Hepatocyte (in vitro differentiated cells): ENCODE measurements around the gene FABP7. TPM values are rescaled to one million over a fixed set of nuclear protein-coding genes. Genes with fewer than 3 reads are reported as not detected.

Source experiments
- DNase-seq: peaks from one replicate; pipeline ENCODE4 v3.0.0-alpha.2; 2016; ENCODE audit warnings: low spot score
- H2AFZ ChIP-seq: fragments of 200-600 bp; sonication (generic); 2 replicates; pipeline ENCODE4 v1.6.0; 2016; ENCODE audit warnings: antibody characterized with exemption, mild to moderate bottlenecking
- H3K27ac ChIP-seq: fragments of 200-600 bp; sonication (generic); 2 replicates; pipeline ENCODE4 v1.5.1; 2016; ENCODE audit warnings: mild to moderate bottlenecking
- H3K27me3 ChIP-seq: fragments of 200-600 bp; sonication (generic); 2 replicates; pipeline ENCODE4 v1.6.1; 2016
- H3K36me3 ChIP-seq: fragments of 200-600 bp; sonication (generic); replicated peaks from 2 replicates; pipeline ENCODE4 v1.5.1; 2016; ENCODE audit warnings: low read depth; ENCODE audit not compliant: insufficient read depth
- H3K4me1 ChIP-seq: fragments of 200-600 bp; sonication (generic); 2 replicates; pipeline ENCODE4 v1.5.1; 2016; ENCODE audit warnings: mild to moderate bottlenecking, moderate library complexity; ENCODE audit not compliant: insufficient read depth
- H3K4me2 ChIP-seq: fragments of 200-600 bp; sonication (generic); 2 replicates; pipeline ENCODE4 v1.6.0; 2016
- H3K4me3 ChIP-seq: fragments of 200-600 bp; sonication (generic); 2 replicates; pipeline ENCODE4 v1.5.1; 2016; ENCODE audit warnings: mild to moderate bottlenecking
- H3K79me2 ChIP-seq: fragments of 200-600 bp; sonication (generic); 2 replicates; pipeline ENCODE4 v1.6.0; 2017; ENCODE audit warnings: mild to moderate bottlenecking
- H3K9me2 ChIP-seq: fragments of 200-600 bp; sonication (generic); replicated peaks from 2 replicates; pipeline ENCODE4 v1.6.0; 2017; ENCODE audit warnings: mild to moderate bottlenecking; ENCODE audit not compliant: insufficient read depth
- H3K9me3 ChIP-seq: fragments of 200-600 bp; sonication (generic); 2 replicates; pipeline ENCODE4 v1.5.1; 2016; ENCODE audit warnings: low read depth, mild to moderate bottlenecking
- H4K20me1 ChIP-seq: fragments of 200-600 bp; sonication (generic); 2 replicates; pipeline ENCODE4 v1.6.0; 2016; ENCODE audit warnings: mild to moderate bottlenecking; ENCODE audit not compliant: insufficient read depth, poor library complexity, severe bottlenecking
- EZH2 ChIP-seq: fragments of 200-600 bp; sonication (generic); IDR thresholded peaks from 2 replicates; pipeline ENCODE4 v1.6.1; 2016; ENCODE audit warnings: antibody characterized with exemption, mild to moderate bottlenecking, borderline replicate concordance
- EZH2phosphoT487 ChIP-seq: fragments of 200-600 bp; sonication (generic); IDR thresholded peaks from one replicate; pipeline ENCODE4 v1.6.1; 2018; ENCODE audit warnings: antibody characterized with exemption, mild to moderate bottlenecking, low read depth, moderate library complexity; ENCODE audit not compliant: unreplicated experiment, severe bottlenecking
- WGBS: methylation state at CpG from one replicate; pipeline ENCODE4 v1.1.6; 2016; ENCODE audit warnings: low lambda C conversion rate; ENCODE audit errors: missing lambda C conversion rate; 5-methylcytosine and 5-hydroxymethylcytosine counted together
- polyA plus RNA-seq: library from polyadenylated mRNA; unstranded; fragments of >200 nt; fragmentation: Nextera tagmentation; extraction: Ambion mirVana; gene quantifications from 2 replicates; pipeline ENCODE4 v1.2.1, GENCODE V29; 2016
- total RNA-seq: library from RNA; depleted of rRNA; stranded (reverse); fragments of >200 nt; gene quantifications from 2 replicates; pipeline ENCODE4 v1.2.3, GENCODE V29; 2014
- TF ChIP-seq, protein P1 (sequence below): fragments of 200-600 bp; sonication (generic); IDR thresholded peaks from 2 replicates; pipeline ENCODE4 v1.5.1; 2016; ENCODE audit warnings: antibody characterized with exemption, mild to moderate bottlenecking; ENCODE audit not compliant: poor library complexity

Gene FABP7
- total and polyA plus RNA-seq, 2 experiments from 2014 or later = 0.60 TPM; not detected in 1

DNA sequence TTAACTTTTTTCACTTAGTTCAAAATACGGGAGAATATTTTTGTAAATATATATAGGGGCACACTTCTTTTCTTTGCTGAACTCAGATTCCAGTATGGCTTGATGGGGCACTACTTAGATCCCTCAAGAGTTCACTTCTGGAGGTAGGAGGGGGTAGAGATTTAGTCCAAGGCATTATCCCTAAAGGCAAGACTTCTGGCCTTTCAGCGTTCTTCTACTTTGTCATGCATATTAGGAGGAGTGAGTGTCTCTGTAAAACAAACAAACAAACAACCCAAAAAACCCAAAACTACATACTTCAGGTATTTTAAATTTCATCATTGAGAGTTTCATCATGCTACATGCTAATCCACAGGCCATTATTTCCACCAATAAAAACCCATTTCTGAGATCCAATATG lies 41.6 kb downstream of the FABP7 start:
- 72% methylated on average over 2 of the region's 2 CpGs for WGBS
- Histone ChIP-seq H3K9me2 (no peaks in the 10 kb centered on the region), H3K79me2 (no peaks in the 10 kb centered on the region), H3K4me3 (no peak overlapping the region), H2AFZ (no peak overlapping the region), H4K20me1 (no peaks in the 10 kb centered on the region), H3K4me2 (no peak overlapping the region), H3K27ac (no peak overlapping the region), H3K36me3 (no peaks in the 10 kb centered on the region), H3K4me1 (no peaks in the 10 kb centered on the region), H3K27me3 (no peaks in the 10 kb centered on the region), H3K9me3 (no peaks in the 10 kb centered on the region)
- no peak for TF ChIP-seq EZH2
- TF ChIP-seq, protein P1, sequence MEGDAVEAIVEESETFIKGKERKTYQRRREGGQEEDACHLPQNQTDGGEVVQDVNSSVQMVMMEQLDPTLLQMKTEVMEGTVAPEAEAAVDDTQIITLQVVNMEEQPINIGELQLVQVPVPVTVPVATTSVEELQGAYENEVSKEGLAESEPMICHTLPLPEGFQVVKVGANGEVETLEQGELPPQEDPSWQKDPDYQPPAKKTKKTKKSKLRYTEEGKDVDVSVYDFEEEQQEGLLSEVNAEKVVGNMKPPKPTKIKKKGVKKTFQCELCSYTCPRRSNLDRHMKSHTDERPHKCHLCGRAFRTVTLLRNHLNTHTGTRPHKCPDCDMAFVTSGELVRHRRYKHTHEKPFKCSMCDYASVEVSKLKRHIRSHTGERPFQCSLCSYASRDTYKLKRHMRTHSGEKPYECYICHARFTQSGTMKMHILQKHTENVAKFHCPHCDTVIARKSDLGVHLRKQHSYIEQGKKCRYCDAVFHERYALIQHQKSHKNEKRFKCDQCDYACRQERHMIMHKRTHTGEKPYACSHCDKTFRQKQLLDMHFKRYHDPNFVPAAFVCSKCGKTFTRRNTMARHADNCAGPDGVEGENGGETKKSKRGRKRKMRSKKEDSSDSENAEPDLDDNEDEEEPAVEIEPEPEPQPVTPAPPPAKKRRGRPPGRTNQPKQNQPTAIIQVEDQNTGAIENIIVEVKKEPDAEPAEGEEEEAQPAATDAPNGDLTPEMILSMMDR = no peak
- no peak for TF ChIP-seq EZH2phosphoT487
- no peak for DNase-seq

DNA sequence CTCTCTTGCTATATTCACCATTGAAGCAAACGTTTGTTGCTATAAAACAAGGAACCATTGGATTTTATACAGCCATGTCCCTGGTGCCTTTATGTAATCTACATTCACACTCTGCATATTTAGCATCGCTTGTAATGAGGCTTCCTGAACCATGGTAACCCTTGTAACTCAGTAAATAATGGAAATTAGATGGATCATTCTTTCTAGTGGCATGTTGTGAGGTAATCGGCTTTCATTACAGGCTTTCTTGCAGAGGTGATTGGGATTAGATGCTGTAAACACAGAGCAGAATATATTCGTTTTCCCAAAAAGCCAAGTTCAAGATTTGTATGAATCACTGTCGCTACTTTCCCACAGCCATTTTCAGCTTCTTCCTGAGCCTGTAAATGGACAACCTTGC lies 45.6 kb downstream of the FABP7 start:
- Histone ChIP-seq H3K27me3 (no peaks in the 10 kb centered on the region), H3K36me3 (no peaks in the 10 kb centered on the region), H3K4me3 (no peak overlapping the region), H3K79me2 (no peaks in the 10 kb centered on the region), H2AFZ (no peak overlapping the region), H3K4me2 (no peak overlapping the region), H3K27ac (no peak overlapping the region), H4K20me1 (no peaks in the 10 kb centered on the region), H3K9me3 (no peaks in the 10 kb centered on the region), H3K9me2 (no peaks in the 10 kb centered on the region), H3K4me1 (no peaks in the 10 kb centered on the region)
- 79% methylated on average over 5 of the region's 5 CpGs for WGBS
- DNase-seq = no peak
- TF ChIP-seq, protein P1 = no peak
- TF ChIP-seq EZH2phosphoT487 = no peak

DNA sequence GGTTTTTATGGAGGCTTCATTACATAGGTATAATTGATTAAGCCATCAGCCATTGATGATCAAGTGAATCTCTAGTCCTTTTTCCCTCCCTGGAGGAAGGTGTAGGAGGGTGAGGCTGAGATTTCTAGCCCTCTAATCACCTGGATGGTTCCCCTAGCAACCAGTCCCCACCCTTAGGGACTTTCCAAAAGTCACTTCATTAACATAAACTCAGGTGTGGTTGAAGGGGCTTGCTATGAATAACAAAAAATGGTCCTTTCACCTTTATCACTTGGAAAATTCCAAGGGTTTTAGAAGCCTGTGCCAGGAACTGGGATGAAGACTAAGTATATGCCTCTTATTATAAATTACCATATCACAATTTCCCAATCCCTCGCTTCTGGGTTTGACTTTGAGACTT lies 49.9 kb downstream of the FABP7 start:
- Histone ChIP-seq H3K79me2 (no peaks in the 10 kb centered on the region), H3K4me1 (no peaks in the 10 kb centered on the region), H3K36me3 (no peaks in the 10 kb centered on the region), H3K27ac (no peak overlapping the region), H4K20me1 (no peaks in the 10 kb centered on the region), H3K4me3 (no peak overlapping the region), H3K9me3 (no peaks in the 10 kb centered on the region), H3K9me2 (no peaks in the 10 kb centered on the region), H3K4me2 (no peak overlapping the region), H3K27me3 (no peaks in the 10 kb centered on the region), H2AFZ (no peak overlapping the region)
- DNase-seq = no peak
- 86% methylated on average over 1 of the region's 1 CpG for WGBS
- TF ChIP-seq EZH2 = no peak
- no peak for TF ChIP-seq EZH2phosphoT487
- TF ChIP-seq, protein P1 = no peak

GRCh38 chr6:122831511-122831910 lies 52.0 kb downstream of the FABP7 start:
- H3K4me2 ChIP-seq = no peak overlapping the region
- no peaks in the 10 kb centered on the region for H3K79me2 ChIP-seq
- no peaks in the 10 kb centered on the region for H3K9me3 ChIP-seq
- H2AFZ ChIP-seq = no peak overlapping the region
- H3K27ac ChIP-seq = no peak overlapping the region
- H4K20me1 ChIP-seq = no peaks in the 10 kb centered on the region
- H3K4me1 ChIP-seq = no peaks in the 10 kb centered on the region
- TF ChIP-seq, protein P1 = no peak
- TF ChIP-seq EZH2 (no peak), EZH2phosphoT487 (no peak)
- no peaks in the 10 kb centered on the region for H3K27me3 ChIP-seq
- WGBS = 44% methylated on average over 1 of the region's 1 CpG
- no peak overlapping the region for H3K4me3 ChIP-seq
- H3K9me2 ChIP-seq = no peaks in the 10 kb centered on the region
- no peaks in the 10 kb centered on the region for H3K36me3 ChIP-seq
- DNase-seq = no peak
